H9 (cell line): ENCODE data around the gene FRAS1. TPM values are rescaled to one million over a fixed set of nuclear protein-coding genes. Genes with fewer than 3 reads are reported as not detected.

Experiments
- DNase-seq: peaks from one replicate; pipeline ENCODE4 v3.0.0-alpha.2; 2017
- H2AFZ ChIP-seq: one replicate; pipeline ENCODE4 v1.6.1; 2013; ENCODE audit warnings: mild to moderate bottlenecking, low read length, control low read depth, moderate library complexity
- H2AK5ac ChIP-seq: 2 replicates; pipeline ENCODE4 v1.6.1; 2013; ENCODE audit warnings: low read length, control low read depth, mixed read lengths; ENCODE audit not compliant: insufficient read length
- H2BK120ac ChIP-seq: one replicate; pipeline ENCODE4 v1.6.1; 2013; ENCODE audit warnings: low read depth, mild to moderate bottlenecking, low read length, control low read depth, inconsistent platforms; ENCODE audit not compliant: poor library complexity, severe bottlenecking
- H2BK12ac ChIP-seq: 2 replicates; pipeline ENCODE4 v1.6.1; 2013; ENCODE audit warnings: low read length, control low read depth, mixed read lengths, low read depth; ENCODE audit not compliant: insufficient read length
- H2BK15ac ChIP-seq: 2 replicates; pipeline ENCODE4 v1.6.1; 2013; ENCODE audit warnings: low read depth, low read length, control low read depth
- H2BK20ac ChIP-seq: one replicate; pipeline ENCODE4 v1.6.1; 2013; ENCODE audit warnings: low read depth, mild to moderate bottlenecking, low read length, control low read depth, inconsistent platforms; ENCODE audit not compliant: poor library complexity, severe bottlenecking
- H2BK5ac ChIP-seq: 2 replicates; pipeline ENCODE4 v1.6.1; 2013; ENCODE audit warnings: low read length, control low read depth, mixed read lengths; ENCODE audit not compliant: insufficient read length
- H3K14ac ChIP-seq: 2 replicates; pipeline ENCODE4 v1.6.1; 2013; ENCODE audit warnings: low read length, control low read depth; ENCODE audit not compliant: insufficient read depth
- H3K18ac ChIP-seq: 2 replicates; pipeline ENCODE4 v1.6.1; 2013; ENCODE audit warnings: low read depth, mild to moderate bottlenecking, mixed read lengths, low read length, control low read depth; ENCODE audit not compliant: insufficient read length
- H3K23ac ChIP-seq: 2 replicates; pipeline ENCODE4 v1.6.1; 2013; ENCODE audit warnings: low read length, control low read depth, mixed read lengths, low read depth; ENCODE audit not compliant: insufficient read length
- H3K23me2 ChIP-seq: 2 replicates; pipeline ENCODE4 v1.6.1; 2013; ENCODE audit warnings: low read depth, mild to moderate bottlenecking, mixed read lengths, low read length, control low read depth; ENCODE audit not compliant: insufficient read length, poor library complexity, severe bottlenecking
- H3K27ac ChIP-seq: 2 replicates; pipeline ENCODE4 v1.5.1; 2013; ENCODE audit warnings: low read length, control low read depth, mixed read lengths, low read depth; ENCODE audit not compliant: insufficient read length
- H3K27me3 ChIP-seq: 2 replicates; pipeline ENCODE4 v1.6.1; 2013; ENCODE audit warnings: low read length, control low read depth, inconsistent platforms; ENCODE audit not compliant: insufficient read depth
- H3K4ac ChIP-seq: 2 replicates; pipeline ENCODE4 v1.6.1; 2013; ENCODE audit warnings: low read depth, mild to moderate bottlenecking, control low read depth, inconsistent platforms, low read length, moderate library complexity
- H3K4me1 ChIP-seq: 2 replicates; pipeline ENCODE4 v1.6.1; 2013; ENCODE audit warnings: low read length, control low read depth, inconsistent platforms; ENCODE audit not compliant: insufficient read depth
- H3K4me2 ChIP-seq: 2 replicates; pipeline ENCODE4 v1.6.1; 2013; ENCODE audit warnings: low read length, control low read depth, mixed read lengths; ENCODE audit not compliant: insufficient read length, insufficient read depth
- H3K56ac ChIP-seq: 2 replicates; pipeline ENCODE4 v1.6.1; 2013; ENCODE audit warnings: low read depth, mild to moderate bottlenecking, mixed read lengths, low read length, control low read depth; ENCODE audit not compliant: insufficient read length
- H3K79me1 ChIP-seq: 2 replicates; pipeline ENCODE4 v1.6.1; 2013; ENCODE audit warnings: low read depth, mild to moderate bottlenecking, moderate library complexity, low read length, control low read depth, inconsistent platforms; ENCODE audit not compliant: insufficient read depth, poor library complexity, severe bottlenecking
- H3K79me2 ChIP-seq: 2 replicates; pipeline ENCODE4 v1.6.1; 2013; ENCODE audit warnings: low read length, control low read depth, inconsistent platforms; ENCODE audit not compliant: insufficient read depth
- H3K9ac ChIP-seq: 2 replicates; pipeline ENCODE4 v1.6.1; 2013; ENCODE audit warnings: low read length, control low read depth, mixed read lengths; ENCODE audit not compliant: insufficient read length; ENCODE audit errors: extremely low read depth
- H3K9me3 ChIP-seq: one replicate; pipeline ENCODE4 v1.6.1; 2013; ENCODE audit warnings: low read depth, low read length, inconsistent platforms; ENCODE audit not compliant: control insufficient read depth
- H3T11ph ChIP-seq: one replicate; pipeline ENCODE4 v1.6.1; 2013; ENCODE audit warnings: mild to moderate bottlenecking, low read length, control low read depth, inconsistent platforms
- H4K20me1 ChIP-seq: one replicate; pipeline ENCODE4 v1.6.1; 2013; ENCODE audit not compliant: control insufficient read depth, insufficient read length, insufficient read depth
- H4K5ac ChIP-seq: 2 replicates; pipeline ENCODE4 v1.6.1; 2013; ENCODE audit warnings: low read depth, mild to moderate bottlenecking, mixed read lengths, low read length, control low read depth; ENCODE audit not compliant: insufficient read length
- H4K8ac ChIP-seq: replicated peaks from 2 replicates; pipeline ENCODE4 v1.6.1; 2013; ENCODE audit warnings: low read length, control low read depth, mixed read lengths, low read depth; ENCODE audit not compliant: insufficient read length
- H4K91ac ChIP-seq: 2 replicates; pipeline ENCODE4 v1.6.1; 2013; ENCODE audit warnings: low read depth, mild to moderate bottlenecking, moderate library complexity, mixed read lengths, low read length, control low read depth; ENCODE audit not compliant: insufficient read length
- H3K27ac Mint-ChIP-seq, 3 experiments: 2 replicates in 2 of 3; 3 replicates in 1 of 3; pipeline ENCODE4 v1.8.0; 2020 to 2021; ENCODE audit warnings: mixed read lengths in 3 of 3, mild to moderate bottlenecking in 1 of 3, moderate library complexity in 1 of 3
- H3K27me3 Mint-ChIP-seq: 2 replicates; pipeline ENCODE4 v1.8.0; 2021; ENCODE audit warnings: low read depth, mild to moderate bottlenecking, moderate library complexity, mixed read lengths
- H3K36me3 Mint-ChIP-seq, 3 experiments: 2 replicates in 2 of 3; 3 replicates in 1 of 3; pipeline ENCODE4 v1.8.0; 2020 to 2021; ENCODE audit warnings: low read depth in 3 of 3, mixed read lengths in 3 of 3; ENCODE audit not compliant: insufficient read depth in 1 of 3
- H3K4me1 Mint-ChIP-seq, 2 experiments: 2 replicates each; pipeline ENCODE4 v1.8.0; 2020; ENCODE audit warnings: mixed read lengths in 2 of 2
- H3K4me3 Mint-ChIP-seq, 2 experiments: 2 replicates in 1 of 2; 3 replicates in 1 of 2; pipeline ENCODE4 v1.8.0; 2020 to 2021; ENCODE audit warnings: mild to moderate bottlenecking in 2 of 2, mixed read lengths in 2 of 2, moderate library complexity in 1 of 2
- H3K9me3 Mint-ChIP-seq, 2 experiments: 2 replicates in 1 of 2; 3 replicates in 1 of 2; pipeline ENCODE4 v1.8.0; 2020; ENCODE audit warnings: mild to moderate bottlenecking in 2 of 2, mixed read lengths in 2 of 2, moderate library complexity in 1 of 2
- WGBS: extraction: QIAGEN DNeasy Blood & Tissue Kit; methylation state at CpG from one replicate; pipeline ENCODE4 v1.1.7; 2013; ENCODE audit warnings: missing lambda C conversion rate, low lambda C conversion rate, mixed read lengths; ENCODE audit not compliant: insufficient read length; ENCODE audit errors: extremely low coverage; 5-methylcytosine and 5-hydroxymethylcytosine counted together
- total RNA-seq: library from RNA; stranded (reverse); gene quantifications from 2 replicates; pipeline ENCODE4 v1.2.1, GENCODE V29; 2021
- TF ChIP-seq, protein P1 (sequence below): fragments of 200-600 bp; sonication (generic); conservative IDR thresholded peaks from 3 replicates; pipeline ENCODE4 v1.8.0; 2021; ENCODE audit warnings: antibody characterized with exemption, mild to moderate bottlenecking

Gene FRAS1
- total RNA-seq, 1 experiment from 2014 or later = 58.5 TPM

DNA sequence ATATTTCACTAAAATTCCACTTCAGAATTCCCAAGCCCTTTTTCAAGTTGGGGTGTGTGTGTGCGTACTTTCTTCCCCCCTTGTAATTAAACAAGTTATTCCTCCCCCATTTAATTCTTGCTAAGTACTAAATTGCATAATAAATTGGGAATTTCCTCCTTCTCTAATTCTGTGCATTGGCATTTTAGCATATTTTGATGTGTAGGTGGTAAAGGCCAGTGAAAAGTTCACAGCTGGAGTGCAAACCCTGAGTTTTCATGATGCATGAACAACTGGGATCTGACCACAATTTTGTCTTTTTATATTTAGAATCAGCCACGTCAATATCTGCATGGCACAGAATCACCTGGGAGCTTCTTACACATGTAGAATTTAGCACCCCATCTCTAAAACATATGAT lies 513.0 kb downstream of the FRAS1 start:
- TF ChIP-seq, protein P1, sequence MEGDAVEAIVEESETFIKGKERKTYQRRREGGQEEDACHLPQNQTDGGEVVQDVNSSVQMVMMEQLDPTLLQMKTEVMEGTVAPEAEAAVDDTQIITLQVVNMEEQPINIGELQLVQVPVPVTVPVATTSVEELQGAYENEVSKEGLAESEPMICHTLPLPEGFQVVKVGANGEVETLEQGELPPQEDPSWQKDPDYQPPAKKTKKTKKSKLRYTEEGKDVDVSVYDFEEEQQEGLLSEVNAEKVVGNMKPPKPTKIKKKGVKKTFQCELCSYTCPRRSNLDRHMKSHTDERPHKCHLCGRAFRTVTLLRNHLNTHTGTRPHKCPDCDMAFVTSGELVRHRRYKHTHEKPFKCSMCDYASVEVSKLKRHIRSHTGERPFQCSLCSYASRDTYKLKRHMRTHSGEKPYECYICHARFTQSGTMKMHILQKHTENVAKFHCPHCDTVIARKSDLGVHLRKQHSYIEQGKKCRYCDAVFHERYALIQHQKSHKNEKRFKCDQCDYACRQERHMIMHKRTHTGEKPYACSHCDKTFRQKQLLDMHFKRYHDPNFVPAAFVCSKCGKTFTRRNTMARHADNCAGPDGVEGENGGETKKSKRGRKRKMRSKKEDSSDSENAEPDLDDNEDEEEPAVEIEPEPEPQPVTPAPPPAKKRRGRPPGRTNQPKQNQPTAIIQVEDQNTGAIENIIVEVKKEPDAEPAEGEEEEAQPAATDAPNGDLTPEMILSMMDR = no peak
- Histone ChIP-seq H3K27ac (no peak overlapping the region), H4K91ac (no peak overlapping the region), H3K23me2 (no peaks in the 10 kb centered on the region), H2BK5ac (no peak overlapping the region), H3K9me3 (no peaks in the 10 kb centered on the region), H3K4ac (no peak overlapping the region), H3K23ac (no peak overlapping the region), H3K9ac (no peak overlapping the region), H4K5ac (no peak overlapping the region), H3K18ac (no peak overlapping the region), H2AK5ac (no peak overlapping the region), H3K79me2 (no peaks in the 10 kb centered on the region), H3T11ph (no peak overlapping the region), H2AFZ (no peak overlapping the region), H4K20me1 (no peaks in the 10 kb centered on the region), H2BK120ac (no peak overlapping the region), H4K8ac (no peak overlapping the region), H3K14ac (no peak overlapping the region), H2BK20ac (no peak overlapping the region), H2BK12ac (no peak overlapping the region), H2BK15ac (no peak overlapping the region), H3K56ac (no peak overlapping the region), H3K4me1 (0 out of 2 replicates have a peak, but pooled peaks cover 3% of the 10 kb centered on the region), H3K4me2 (no peak overlapping the region), H3K27me3 (no peaks in the 10 kb centered on the region), H3K79me1 (no peaks in the 10 kb centered on the region)
- H3K27me3 Mint-ChIP-seq = no peaks in the 10 kb centered on the region
- H3K4me1 Mint-ChIP-seq = peaks cover 29 to 36% of the 10 kb centered on the region in 2 experiments
- H3K27ac Mint-ChIP-seq = no peak overlapping the region
- no peaks in the 10 kb centered on the region for H3K9me3 Mint-ChIP-seq
- no peak for DNase-seq
- H3K36me3 Mint-ChIP-seq = peaks cover 0 to 2% (median 2%) of the 10 kb centered on the region in 3 experiments; a peak in 2 of 7 replicates
- H3K4me3 Mint-ChIP-seq = no peak overlapping the region
- no CpG with 5 or more reads among the region's 2 CpGs for WGBS
